K562 (cell line): ENCODE data around the gene LRRC8C. TPM values are rescaled to one million over a fixed set of nuclear protein-coding genes. Genes with fewer than 3 reads are reported as not detected.

Experiments
- ATAC-seq: fragments of 200-7000 bp; cut with Tn5 transposase; 3 replicates; pipeline ENCODE4 v1.9.1; 2020; ENCODE audit warnings: moderate library complexity
- BruUV-seq: library from RNA; stranded (reverse); fragments of 400-500 nt; replicated peaks from 2 replicates; lab custom pipeline; 2021; lab: Mats Ljungman, UMichigan
- CTCF ChIA-PET: fragments of 300-600 bp; formaldehyde crosslinking; extraction: SDS; loops from one replicate; lab custom pipeline; 2021; ENCODE audit warnings: low intra/inter-chr PET ratio; lab: Yijun Ruan, JAX
- POLR2A ChIA-PET: fragments of 300-600, 350-650 bp; sonication (Branson Sonifier 250); formaldehyde crosslinking; extraction: SDS; loops from one replicate; lab custom pipeline; 2021; ENCODE audit warnings: antibody characterized with exemption, inconsistent platforms; lab: Yijun Ruan, JAX
- DNase-seq, 4 experiments: peaks; one replicate each; pipeline versions ENCODE4 v3.0.0 to v3.0.0-alpha.2; 2011 to 2018; ENCODE audit warnings: low spot score in 3 of 4, mixed read lengths in 3 of 4; ENCODE audit errors: extremely low read depth in 1 of 4
- FAIRE-seq: peaks from 2 replicates; lab custom pipeline; 2011; peaks lifted over from hg19 to GRCh38; lab: Jason Lieb, UNC
- H2AFZ ChIP-seq: 2 replicates; pipeline ENCODE4 v1.6.0; 2011; ENCODE audit warnings: low read depth, low read length, control low read depth, inconsistent platforms
- H3K27ac ChIP-seq: fragments of 200-600 bp; 3 replicates; pipeline ENCODE4 v1.8.0; 2011; ENCODE audit warnings: low read depth, mild to moderate bottlenecking, control low read depth, inconsistent platforms, low read length, moderate library complexity, mixed read lengths; ENCODE audit errors: extremely low read depth
- H3K27me3 ChIP-seq, 2 experiments: fragments of 300-600 bp in 1 of 2; 2 replicates in 1 of 2; 3 replicates in 1 of 2; pipeline versions ENCODE4 v1.6.0 to v1.8.0; 2011; ENCODE audit warnings: inconsistent platforms in 2 of 2, low read length in 2 of 2, mild to moderate bottlenecking in 1 of 2, mixed read lengths in 1 of 2, moderate library complexity in 1 of 2; ENCODE audit not compliant: control insufficient read depth in 2 of 2, insufficient read depth in 2 of 2
- H3K36me3 ChIP-seq: fragments of 300-600 bp; 3 replicates; pipeline ENCODE4 v1.8.0; 2011; ENCODE audit warnings: mild to moderate bottlenecking, low read length, inconsistent platforms; ENCODE audit not compliant: control insufficient read depth, insufficient read depth
- H3K4me1 ChIP-seq, 2 experiments: fragments of 200-600 bp in 1 of 2; replicated peaks in 1 of 2; 2 replicates in 1 of 2; 3 replicates in 1 of 2; pipeline versions ENCODE4 v1.5.1 to v1.8.0; 2011; ENCODE audit warnings: inconsistent platforms in 2 of 2, low read length in 2 of 2, mild to moderate bottlenecking in 1 of 2, mixed read lengths in 1 of 2, moderate library complexity in 1 of 2; ENCODE audit not compliant: control insufficient read depth in 2 of 2, insufficient read depth in 2 of 2
- H3K4me2 ChIP-seq: 2 replicates; pipeline ENCODE4 v1.6.1; 2011; ENCODE audit warnings: low read length, control low read depth, inconsistent platforms, mixed read lengths; ENCODE audit not compliant: insufficient read depth
- H3K4me3 ChIP-seq: fragments of 200-600 bp; sonication (generic), shearing (Covaris generic); 2 replicates; pipeline ENCODE4 v1.5.1; 2016; ENCODE audit warnings: control low read depth, inconsistent platforms
- H3K79me2 ChIP-seq: fragments of 200-600 bp; 3 replicates; pipeline ENCODE4 v1.8.0; 2011; ENCODE audit warnings: low read length, inconsistent platforms; ENCODE audit not compliant: control insufficient read depth, insufficient read depth
- H3K9ac ChIP-seq, 2 experiments: 2 replicates each; pipeline versions ENCODE4 v1.6.0 to v1.6.1; 2011; ENCODE audit warnings: low read depth in 2 of 2, low read length in 2 of 2, control low read depth in 1 of 2, inconsistent platforms in 1 of 2, mild to moderate bottlenecking in 1 of 2, mixed read lengths in 1 of 2; ENCODE audit not compliant: insufficient read depth in 1 of 2
- H3K9me1 ChIP-seq: one replicate; pipeline ENCODE4 v1.6.0; 2011; ENCODE audit warnings: inconsistent platforms, mild to moderate bottlenecking, low read length, moderate library complexity; ENCODE audit not compliant: control insufficient read depth, insufficient read depth
- H3K9me3 ChIP-seq: replicated peaks from 2 replicates; pipeline ENCODE4 v1.5.1; 2011; ENCODE audit warnings: low read depth, low read length, inconsistent platforms; ENCODE audit not compliant: control insufficient read depth, insufficient read depth
- H4K20me1 ChIP-seq: replicated peaks from 2 replicates; pipeline ENCODE4 v1.6.1; 2011; ENCODE audit warnings: low read length, inconsistent platforms, mixed read lengths; ENCODE audit not compliant: control insufficient read depth, insufficient read depth
- C11orf30 ChIP-seq: fragments of 450-650 bp; IDR thresholded peaks from 2 replicates; pipeline ENCODE4 v1.6.1; 2016; ENCODE audit warnings: low read depth, mild to moderate bottlenecking
- EHMT2 ChIP-seq: fragments of 450-650 bp; IDR thresholded peaks from 2 replicates; pipeline ENCODE4 v1.6.1; 2018; ENCODE audit warnings: antibody characterized with exemption
- FOSL1 ChIP-seq: fragments of 200-800 bp; sonication (Bioruptor generic); conservative IDR thresholded peaks from 2 replicates; pipeline ENCODE4 v1.6.1; 2016; ENCODE audit warnings: missing genetic modification characterization, missing compliant biosample characterization
- KLF16 ChIP-seq: IDR thresholded peaks from 2 replicates; pipeline ENCODE4 v1.6.1; 2016; ENCODE audit warnings: antibody characterized with exemption
- MAFF ChIP-seq: IDR thresholded peaks from 2 replicates; pipeline ENCODE4 v1.6.1; 2012; ENCODE audit warnings: low read length, improper control_type of control experiment
- MAFG ChIP-seq: fragments of 450-650 bp; conservative IDR thresholded peaks from 2 replicates; pipeline ENCODE4 v1.6.1; 2016; ENCODE audit warnings: missing genetic modification characterization, missing compliant biosample characterization
- MBD2 ChIP-seq: sonication (generic); IDR thresholded peaks from 2 replicates; pipeline ENCODE4 v1.6.1; 2016; ENCODE audit warnings: low read depth, borderline replicate concordance
- RFX1 ChIP-seq: fragments of 450-650 bp; IDR thresholded peaks from 2 replicates; pipeline ENCODE4 v1.6.1; 2016; ENCODE audit warnings: mild to moderate bottlenecking, moderate library complexity
- SMARCA5 ChIP-seq: fragments of 450-650 bp; IDR thresholded peaks from 2 replicates; pipeline ENCODE4 v1.6.1; 2016
- ZNF316 ChIP-seq: fragments of 450-650 bp; IDR thresholded peaks from 2 replicates; pipeline ENCODE4 v1.6.1; 2016
- WGBS: fragments of 100-300 bp; shearing (Covaris generic); methylation state at CpG from one replicate; pipeline ENCODE4 v1.1.6; 2016; ENCODE audit warnings: low coverage, mixed read lengths; ENCODE audit not compliant: insufficient coverage; ENCODE audit errors: missing lambda C conversion rate; 5-methylcytosine and 5-hydroxymethylcytosine counted together
- in situ Hi-C: fragments of 300-500 bp; cut with MboI; formaldehyde crosslinking; loops from 4 replicates; pipeline ENCODE4 v1.15.0; 2018; ENCODE audit warnings: inconsistent platforms, mixed read lengths
- intact Hi-C: fragments of 100-400 bp; cut with micrococcal nuclease; formaldehyde crosslinking; loops from 2 replicates; pipeline ENCODE4 v1.14.2; 2022
- polyA plus RNA-seq, 8 experiments: library from polyadenylated mRNA; depleted of rRNA in 4 of 8; stranded (reverse) in 5 of 8; unstranded in 3 of 8; fragments of >200 nt; fragmentation: Nextera tagmentation in 2 of 8; fragmentation: Illumina TruSeq in 1 of 8; extraction: Ambion mirVana in 2 of 8; extraction: Trizol in 1 of 8; gene quantifications; 2 replicates each; pipeline versions ENCODE4 v1.2.1 to v1.2.3, GENCODE V29; 2011 to 2014; ENCODE audit warnings: inconsistent platforms in 1 of 8, missing spikeins in 1 of 8
- total RNA-seq, 7 experiments: library from RNA; depleted of rRNA in 6 of 7; stranded (reverse); fragments of >200 nt in 6 of 7; fragmentation: Illumina TruSeq in 2 of 7; extraction: Trizol in 2 of 7; gene quantifications; 2 replicates each; pipeline versions ENCODE4 v1.2.1 to v1.2.3, GENCODE V29; 2011 to 2021; ENCODE audit warnings: low replicate concordance in 1 of 7
- TF ChIP-seq, protein P1 (sequence below): sonication (generic); formaldehyde crosslinking; IDR thresholded peaks from 2 replicates; pipeline ENCODE4 v1.8.0; 2022; ENCODE audit warnings: missing genetic modification reagents, mild to moderate bottlenecking, borderline replicate concordance
- TF ChIP-seq, protein P2 (sequence below): sonication (generic); IDR thresholded peaks from 2 replicates; pipeline ENCODE4 v1.6.1; 2016

The LRRC8C gene
- total and polyA plus RNA-seq, 9 of the 15 experiments (the other 6 are each of a cell fraction or from before 2014, with no cell fraction given): 1.00 to 12.5 (median 4.5) TPM

DNA sequence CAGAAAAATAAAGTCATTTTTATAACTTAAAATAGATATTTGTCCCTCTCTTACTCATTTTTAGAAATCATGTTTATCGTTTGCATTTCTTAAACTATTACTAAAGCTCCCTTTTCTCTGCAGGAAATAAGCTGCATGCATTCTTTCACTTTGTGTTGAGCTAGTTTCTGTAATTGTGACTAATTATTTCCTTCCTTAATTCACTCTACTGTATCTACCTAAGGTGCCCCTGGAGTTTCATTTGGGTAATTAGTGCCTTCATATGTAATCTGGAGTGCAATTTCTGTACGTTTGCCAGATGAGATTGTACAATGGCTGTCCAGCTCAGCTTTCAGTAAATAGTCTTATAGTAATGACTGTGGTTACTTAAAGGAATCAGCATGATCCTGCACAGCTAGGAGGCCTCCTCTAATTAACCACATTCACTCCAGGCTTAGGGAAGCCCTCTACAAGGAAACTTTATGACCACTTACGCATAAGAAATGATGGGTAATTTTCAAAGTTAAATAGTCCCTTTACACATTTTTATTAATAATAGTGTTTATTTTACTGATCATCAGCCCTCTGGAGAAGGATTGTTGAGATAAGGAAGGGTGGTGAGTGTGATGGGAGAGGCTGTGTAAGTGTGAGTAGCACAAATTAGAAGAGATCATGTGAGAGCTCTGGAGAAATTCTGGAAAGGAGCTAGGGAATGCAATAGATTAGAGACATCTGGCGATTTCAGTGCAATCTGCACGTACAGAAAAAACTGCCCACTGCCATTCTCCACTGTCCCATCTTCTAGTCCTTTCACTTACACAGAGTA, 86.8 kb downstream of the LRRC8C start (continued):
- TF ChIP-seq, protein P1, sequence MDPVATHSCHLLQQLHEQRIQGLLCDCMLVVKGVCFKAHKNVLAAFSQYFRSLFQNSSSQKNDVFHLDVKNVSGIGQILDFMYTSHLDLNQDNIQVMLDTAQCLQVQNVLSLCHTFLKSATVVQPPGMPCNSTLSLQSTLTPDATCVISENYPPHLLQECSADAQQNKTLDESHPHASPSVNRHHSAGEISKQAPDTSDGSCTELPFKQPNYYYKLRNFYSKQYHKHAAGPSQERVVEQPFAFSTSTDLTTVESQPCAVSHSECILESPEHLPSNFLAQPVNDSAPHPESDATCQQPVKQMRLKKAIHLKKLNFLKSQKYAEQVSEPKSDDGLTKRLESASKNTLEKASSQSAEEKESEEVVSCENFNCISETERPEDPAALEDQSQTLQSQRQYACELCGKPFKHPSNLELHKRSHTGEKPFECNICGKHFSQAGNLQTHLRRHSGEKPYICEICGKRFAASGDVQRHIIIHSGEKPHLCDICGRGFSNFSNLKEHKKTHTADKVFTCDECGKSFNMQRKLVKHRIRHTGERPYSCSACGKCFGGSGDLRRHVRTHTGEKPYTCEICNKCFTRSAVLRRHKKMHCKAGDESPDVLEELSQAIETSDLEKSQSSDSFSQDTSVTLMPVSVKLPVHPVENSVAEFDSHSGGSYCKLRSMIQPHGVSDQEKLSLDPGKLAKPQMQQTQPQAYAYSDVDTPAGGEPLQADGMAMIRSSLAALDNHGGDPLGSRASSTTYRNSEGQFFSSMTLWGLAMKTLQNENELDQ (CRISPR knock-in tag): no peak
- TF ChIP-seq KLF16: no peak
- no peak for TF ChIP-seq MBD2
- TF ChIP-seq, protein P2, sequence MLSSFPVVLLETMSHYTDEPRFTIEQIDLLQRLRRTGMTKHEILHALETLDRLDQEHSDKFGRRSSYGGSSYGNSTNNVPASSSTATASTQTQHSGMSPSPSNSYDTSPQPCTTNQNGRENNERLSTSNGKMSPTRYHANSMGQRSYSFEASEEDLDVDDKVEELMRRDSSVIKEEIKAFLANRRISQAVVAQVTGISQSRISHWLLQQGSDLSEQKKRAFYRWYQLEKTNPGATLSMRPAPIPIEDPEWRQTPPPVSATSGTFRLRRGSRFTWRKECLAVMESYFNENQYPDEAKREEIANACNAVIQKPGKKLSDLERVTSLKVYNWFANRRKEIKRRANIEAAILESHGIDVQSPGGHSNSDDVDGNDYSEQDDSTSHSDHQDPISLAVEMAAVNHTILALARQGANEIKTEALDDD: peak; percentile 62
- 0 out of 2 replicates have a peak, but pooled peaks have one; percentile 26 for TF ChIP-seq FOSL1 (tag)
- TF ChIP-seq EHMT2: no peak

DNA sequence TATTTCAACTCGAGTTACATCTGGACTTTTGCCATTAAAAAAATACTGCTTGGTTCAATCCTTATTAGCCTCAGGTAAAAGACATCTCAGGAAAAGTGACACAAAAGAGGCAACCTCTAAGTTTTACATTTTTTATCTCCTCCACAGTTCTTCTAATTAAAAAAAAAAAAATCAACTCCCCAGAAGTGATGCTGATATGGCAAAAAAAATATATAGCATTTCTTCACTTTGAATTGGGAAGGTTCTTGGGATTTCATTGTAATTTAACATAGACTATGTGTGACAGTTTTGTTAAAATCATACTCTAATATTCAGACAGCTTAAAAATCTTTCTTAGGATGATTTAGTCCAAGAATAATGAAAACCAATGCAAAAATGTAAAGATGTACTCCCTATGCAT, 87.9 kb downstream of the LRRC8C start:
- H2AFZ ChIP-seq: no peak overlapping the region
- in situ Hi-C loops (no loop called here), intact Hi-C loops (loop anchor here (2.0 kb wide), 1 partner anchor 42 kb away; no protein-coding TSS in a partner anchor)
- no peaks in the 10 kb centered on the region for H3K27me3 ChIP-seq
- no peak overlapping the region for H3K4me2 ChIP-seq
- H3K9me3 ChIP-seq: no peaks in the 10 kb centered on the region
- ATAC-seq: no peak
- BruUV-seq: no TSS peak
- CTCF ChIA-PET: no interaction called here
- FAIRE-seq: no peak
- 5% methylated on average over 1 of the region's 1 CpG for WGBS
- DNase-seq: no peak
- H4K20me1 ChIP-seq: no peaks in the 10 kb centered on the region
- H3K9me1 ChIP-seq: no peaks in the 10 kb centered on the region
- H3K4me3 ChIP-seq: no peak overlapping the region
- H3K9ac ChIP-seq: no peak overlapping the region
- POLR2A ChIA-PET: interaction anchor here (0.9 to 2.1 kb wide), 4 partner anchors 12 to 39 kb away, joined by 3 to 7 read pairs (median 4); no protein-coding TSS in a partner anchor
- H3K79me2 ChIP-seq: no peaks in the 10 kb centered on the region
- peak overlapping the region; percentile 51; the same call in 1 of the 3 replicates for H3K27ac ChIP-seq
- peaks cover 0 to 25% of the 10 kb centered on the region in 2 experiments for H3K4me1 ChIP-seq
- H3K36me3 ChIP-seq: no peaks in the 10 kb centered on the region
- peak; percentile 17; the same call in 1 of the 2 replicates for TF ChIP-seq MAFF
- peak; percentile 87 for TF ChIP-seq ZNF316
- TF ChIP-seq MAFG (tag): 0 out of 2 replicates have a peak, but pooled peaks have one; percentile 32
- peak; percentile 59; the same call in 1 of the 2 replicates for TF ChIP-seq C11orf30
- TF ChIP-seq SMARCA5: no peak
- TF ChIP-seq RFX1: no peak
